Neural cell (in vitro differentiated cells): ENCODE data around the gene NPEPL1.

ENCODE experiments used
- CTCF ChIP-seq: fragments of 450-650 bp; IDR thresholded peaks from 2 replicates; pipeline ENCODE4 v1.5.1; 2014; ENCODE audit warnings: antibody characterized with exemption, mild to moderate bottlenecking, moderate library complexity; ENCODE audit not compliant: poor library complexity, severe bottlenecking
- EP300 ChIP-seq: fragments of 450-650 bp; conservative IDR thresholded peaks from 2 replicates; pipeline ENCODE4 v1.6.1; 2014; ENCODE audit warnings: antibody characterized with exemption, mild to moderate bottlenecking, moderate library complexity; ENCODE audit not compliant: poor library complexity, severe bottlenecking
- EZH2 ChIP-seq: fragments of 200-600, 300-800 bp; shearing (Covaris generic), sonication (generic); IDR thresholded peaks from 2 replicates; pipeline ENCODE4 v1.6.1; 2014; ENCODE audit warnings: antibody characterized with exemption, low read length, borderline replicate concordance, mild to moderate bottlenecking; ENCODE audit not compliant: insufficient read depth, poor library complexity, severe bottlenecking
- POLR2AphosphoS5 ChIP-seq: IDR thresholded peaks from 2 replicates; pipeline ENCODE4 v1.6.1; 2012
- RAD21 ChIP-seq: fragments of 450-650 bp; conservative IDR thresholded peaks from 2 replicates; pipeline ENCODE4 v1.6.1; 2014; ENCODE audit warnings: antibody characterized with exemption, mild to moderate bottlenecking, moderate library complexity
- REST ChIP-seq: IDR thresholded peaks from 2 replicates; pipeline ENCODE4 v1.6.1; 2012; ENCODE audit warnings: borderline replicate concordance
- TAF1 ChIP-seq: IDR thresholded peaks from 2 replicates; pipeline ENCODE4 v1.6.1; 2012; ENCODE audit warnings: low read depth

GRCh38 chr20:58646703-58647102 lies 45.9 kb upstream of the NPEPL1 start:
- TF ChIP-seq EP300 (no peak), CTCF (no peak), TAF1 (no peak), REST (no peak), RAD21 (no peak), EZH2 (no peak), POLR2AphosphoS5 (no peak)
